OCI-LY7 (cell line): ENCODE measurements around the gene FBXO40. TPM values are rescaled to one million over a fixed set of nuclear protein-coding genes. Genes with fewer than 3 reads are reported as not detected.

Experiments
- BruUV-seq: library from RNA; stranded (reverse); fragments of 400-500 nt; replicated peaks from 2 replicates; lab custom pipeline; 2021; lab: Mats Ljungman, UMichigan
- CTCF ChIA-PET: fragments of 300-600 bp; sonication (Branson Sonifier 250); formaldehyde crosslinking; loops from one replicate; lab custom pipeline; 2022; ENCODE audit warnings: antibody characterized with exemption; ENCODE audit not compliant: unreplicated experiment; lab: Charles Lee
- POLR2A ChIA-PET: fragments of 300-600 bp; sonication (Branson Sonifier 250); formaldehyde crosslinking; loops from one replicate; lab custom pipeline; 2022; ENCODE audit warnings: antibody characterized with exemption; lab: Charles Lee
- DNase-seq: peaks from one replicate; pipeline ENCODE4 v3.0.0-alpha.2; 2015; ENCODE audit warnings: low spot score
- H2AFZ ChIP-seq: fragments of 200-600 bp; sonication (generic), shearing (Covaris generic); 2 replicates; pipeline ENCODE4 v1.6.1; 2014; ENCODE audit warnings: mild to moderate bottlenecking, antibody characterized with exemption, low read length, moderate library complexity
- H3K27ac ChIP-seq: fragments of 200-600 bp; sonication (generic); 2 replicates; pipeline ENCODE4 v1.5.1; 2014; ENCODE audit warnings: mixed run types, low read depth, mild to moderate bottlenecking, moderate library complexity, low read length, inconsistent platforms; ENCODE audit not compliant: poor library complexity, severe bottlenecking
- H3K36me3 ChIP-seq: fragments of 200-600 bp; sonication (generic); 2 replicates; pipeline ENCODE4 v1.6.1; 2014; ENCODE audit warnings: mild to moderate bottlenecking, antibody characterized with exemption, low read length, moderate library complexity, mixed read lengths; ENCODE audit not compliant: insufficient read depth
- H3K4me1 ChIP-seq: fragments of 200-600 bp; sonication (generic); 2 replicates; pipeline ENCODE4 v1.5.1; 2014; ENCODE audit warnings: mild to moderate bottlenecking, low read length; ENCODE audit not compliant: insufficient read depth, poor library complexity, severe bottlenecking
- H3K4me2 ChIP-seq: fragments of 200-600 bp; sonication (generic); 2 replicates; pipeline ENCODE4 v1.6.1; 2014; ENCODE audit warnings: mild to moderate bottlenecking, low read length
- H3K4me3 ChIP-seq: fragments of 200-600 bp; sonication (generic); 2 replicates; pipeline ENCODE4 v1.5.1; 2014; ENCODE audit warnings: mild to moderate bottlenecking, low read depth, low read length; ENCODE audit not compliant: poor library complexity, severe bottlenecking
- H3K79me2 ChIP-seq: fragments of 200-600 bp; sonication (generic); 2 replicates; pipeline ENCODE4 v1.6.1; 2016; ENCODE audit warnings: low read depth, mild to moderate bottlenecking, low read length, moderate library complexity, mixed read lengths; ENCODE audit not compliant: insufficient read depth
- H3K9me2 ChIP-seq: fragments of 200-600 bp; sonication (generic); 2 replicates; pipeline ENCODE4 v1.6.1; 2016; ENCODE audit warnings: mild to moderate bottlenecking, low read length, mixed read lengths; ENCODE audit not compliant: insufficient read depth
- H3K9me3 ChIP-seq: fragments of 200-600 bp; sonication (generic); 2 replicates; pipeline ENCODE4 v1.6.1; 2014; ENCODE audit warnings: mild to moderate bottlenecking, mixed run types, low read length, mixed read lengths
- H4K20me1 ChIP-seq: fragments of 200-600 bp; sonication (generic); 2 replicates; pipeline ENCODE4 v1.6.1; 2014; ENCODE audit warnings: mild to moderate bottlenecking, antibody characterized with exemption, low read length, moderate library complexity, mixed read lengths; ENCODE audit not compliant: insufficient read depth
- EZH2phosphoT487 ChIP-seq: fragments of 200-600 bp; sonication (generic); IDR thresholded peaks from 2 replicates; pipeline ENCODE4 v1.6.1; 2018; ENCODE audit warnings: low read depth, borderline replicate concordance, mild to moderate bottlenecking, mixed run types, antibody characterized with exemption, low read length, moderate library complexity, mixed read lengths
- intact Hi-C: fragments of 100-400 bp; cut with micrococcal nuclease; formaldehyde crosslinking; loops from one replicate; pipeline ENCODE4 v1.10.0; 2022; ENCODE audit not compliant: unreplicated experiment
- total RNA-seq, 2 experiments: library from RNA; depleted of rRNA in 1 of 2; stranded (reverse); fragments of >200 nt in 1 of 2; shearing (Covaris generic) in 1 of 2; gene quantifications; 2 replicates each; pipeline ENCODE4 v1.2.3, GENCODE V29; 2014 to 2022
- TF ChIP-seq, protein P1 (sequence below): fragments of 200-600 bp; sonication (generic); conservative IDR thresholded peaks from 2 replicates; pipeline ENCODE4 v1.5.1; 2014; ENCODE audit warnings: mild to moderate bottlenecking, antibody characterized with exemption, low read length, moderate library complexity, mixed read lengths

Gene FBXO40
- total RNA-seq, 2 experiments from 2014 or later: not detected

GRCh38 chr3:121648219-121648958 is 55.2 kb downstream of the FBXO40 start:
- H3K9me2 ChIP-seq: no peaks in the 10 kb centered on the region
- TF ChIP-seq EZH2phosphoT487: no peak
- TF ChIP-seq, protein P1, sequence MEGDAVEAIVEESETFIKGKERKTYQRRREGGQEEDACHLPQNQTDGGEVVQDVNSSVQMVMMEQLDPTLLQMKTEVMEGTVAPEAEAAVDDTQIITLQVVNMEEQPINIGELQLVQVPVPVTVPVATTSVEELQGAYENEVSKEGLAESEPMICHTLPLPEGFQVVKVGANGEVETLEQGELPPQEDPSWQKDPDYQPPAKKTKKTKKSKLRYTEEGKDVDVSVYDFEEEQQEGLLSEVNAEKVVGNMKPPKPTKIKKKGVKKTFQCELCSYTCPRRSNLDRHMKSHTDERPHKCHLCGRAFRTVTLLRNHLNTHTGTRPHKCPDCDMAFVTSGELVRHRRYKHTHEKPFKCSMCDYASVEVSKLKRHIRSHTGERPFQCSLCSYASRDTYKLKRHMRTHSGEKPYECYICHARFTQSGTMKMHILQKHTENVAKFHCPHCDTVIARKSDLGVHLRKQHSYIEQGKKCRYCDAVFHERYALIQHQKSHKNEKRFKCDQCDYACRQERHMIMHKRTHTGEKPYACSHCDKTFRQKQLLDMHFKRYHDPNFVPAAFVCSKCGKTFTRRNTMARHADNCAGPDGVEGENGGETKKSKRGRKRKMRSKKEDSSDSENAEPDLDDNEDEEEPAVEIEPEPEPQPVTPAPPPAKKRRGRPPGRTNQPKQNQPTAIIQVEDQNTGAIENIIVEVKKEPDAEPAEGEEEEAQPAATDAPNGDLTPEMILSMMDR: no peak
- no peaks in the 10 kb centered on the region; the same call in 1 of the 2 replicates for H3K79me2 ChIP-seq
- CTCF ChIA-PET: no interaction called here
- no peak overlapping the region for H2AFZ ChIP-seq
- no peaks in the 10 kb centered on the region for H3K4me1 ChIP-seq
- POLR2A ChIA-PET: interaction anchor here (2.7 kb wide), 1 partner anchor 12 kb away, joined by 12 read pairs; the partner anchor contains the start of gene HCLS1
- peaks cover 73% of the 10 kb centered on the region for H3K36me3 ChIP-seq
- no peaks in the 10 kb centered on the region for H4K20me1 ChIP-seq
- BruUV-seq: no TSS peak
- H3K9me3 ChIP-seq: peaks cover 7% of the 10 kb centered on the region; the same call in 1 of the 2 replicates
- H3K4me2 ChIP-seq: no peak overlapping the region
- intact Hi-C loops: no loop called here
- no peak overlapping the region for H3K27ac ChIP-seq
- no peak for DNase-seq
- H3K4me3 ChIP-seq: no peak overlapping the region

- no peak overlapping the region for H3K4me3 ChIP-seq
- ChIA-PET CTCF (no interaction called here), POLR2A (interaction anchor here (1.0 to 2.7 kb wide), 2 partner anchors 9 to 11 kb away, joined by 4 to 12 read pairs; partner anchors contain the start of gene HCLS1)
- H3K36me3 ChIP-seq: peaks cover 73% of the 10 kb centered on the region
- no peak for DNase-seq
- H3K4me2 ChIP-seq: no peak overlapping the region
- no peak overlapping the region for H2AFZ ChIP-seq
- TF ChIP-seq, protein P1: no peak
- TF ChIP-seq EZH2phosphoT487: no peak
- no peaks in the 10 kb centered on the region for H4K20me1 ChIP-seq
- no peaks in the 10 kb centered on the region for H3K9me2 ChIP-seq
- BruUV-seq: no TSS peak
- peaks cover 7% of the 10 kb centered on the region; the same call in 1 of the 2 replicates for H3K9me3 ChIP-seq
- no peak overlapping the region for H3K27ac ChIP-seq
- H3K4me1 ChIP-seq: peaks cover 7% of the 10 kb centered on the region
- no peaks in the 10 kb centered on the region; the same call in 1 of the 2 replicates for H3K79me2 ChIP-seq
- intact Hi-C loops: no loop called here
Observed at GRCh38 chr3:121649645-121650044, 56.5 kb downstream of the FBXO40 start.

GRCh38 chr3:121651684-121652083 is 58.5 kb downstream of the FBXO40 start:
- intact Hi-C loops: no loop called here
- CTCF ChIA-PET: no interaction called here

More at GRCh38 chr3:121651684-121652083, 58.5 kb downstream of the FBXO40 start:
- no peak overlapping the region for H3K4me2 ChIP-seq
- no peaks in the 10 kb centered on the region for H3K9me2 ChIP-seq
- peaks cover 83% of the 10 kb centered on the region for H3K36me3 ChIP-seq
- BruUV-seq: no TSS peak
- H3K4me1 ChIP-seq: peaks cover 13% of the 10 kb centered on the region
- no peak overlapping the region for H3K27ac ChIP-seq
- TF ChIP-seq, protein P1: no peak
- no peak for TF ChIP-seq EZH2phosphoT487
- peaks cover 7% of the 10 kb centered on the region; the same call in 1 of the 2 replicates for H3K9me3 ChIP-seq
- H3K79me2 ChIP-seq: no peaks in the 10 kb centered on the region; the same call in 1 of the 2 replicates
- H2AFZ ChIP-seq: no peak overlapping the region
- H3K4me3 ChIP-seq: no peak overlapping the region
- DNase-seq: no peak
- H4K20me1 ChIP-seq: no peaks in the 10 kb centered on the region
- POLR2A ChIA-PET: no interaction called here
